Uterus (tissue), 4 donors: Measurements from ENCODE around the gene GPD1L. TPM values are rescaled to one million over a fixed set of nuclear protein-coding genes. Genes with fewer than 3 reads are reported as not detected.

Source experiments
- DNase-seq, 2 donors: peaks; one replicate each; pipeline ENCODE4 v3.0.0-alpha.2; 2019 to 2020
- H3K27ac ChIP-seq, 2 donors: fragments of 200-600 bp; sonication (generic); 1 replicate in 1 of 2; 2 replicates in 1 of 2; pipeline ENCODE4 v1.5.1; 2016 to 2018
- H3K27me3 ChIP-seq, 2 donors: fragments of 200-600 bp; sonication (generic); one replicate each; pipeline ENCODE4 v1.5.1; 2018 to 2019; ENCODE audit warnings: control low read depth in 1 of 2
- H3K36me3 ChIP-seq, 2 donors: fragments of 200-600 bp; sonication (generic); one replicate each; pipeline ENCODE4 v1.5.1; 2019; ENCODE audit warnings: control low read depth in 1 of 2
- H3K4me1 ChIP-seq, 2 donors: fragments of 200-600 bp; sonication (generic); one replicate each; pipeline ENCODE4 v1.5.1; 2018 to 2019; ENCODE audit warnings: control low read depth in 1 of 2
- H3K4me3 ChIP-seq, 2 donors: fragments of 200-600 bp; sonication (generic); 1 replicate in 1 of 2; 2 replicates in 1 of 2; pipeline ENCODE4 v1.5.1; 2018 to 2019; ENCODE audit warnings: mild to moderate bottlenecking in 1 of 2
- H3K9me3 ChIP-seq, 2 donors: fragments of 200-600 bp; sonication (generic); one replicate each; pipeline ENCODE4 v1.5.1; 2019; ENCODE audit warnings: control low read depth in 1 of 2
- POLR2A ChIP-seq, 2 donors: fragments of 450-650 bp; IDR thresholded peaks; one replicate each; pipeline ENCODE4 v1.6.1; 2016; ENCODE audit warnings: antibody characterized with exemption in 2 of 2, mild to moderate bottlenecking in 1 of 2, moderate library complexity in 1 of 2
- intact Hi-C: fragments of 100-400 bp; cut with DNase I; formaldehyde crosslinking; loops from one replicate; pipeline ENCODE4 v1.15.1; 2023; ENCODE audit warnings: low total_unique reads
- total RNA-seq, 4 donors: library from RNA; depleted of rRNA in 3 of 4; stranded (reverse); fragments of >200 nt in 3 of 4; gene quantifications; one replicate each; pipeline versions ENCODE4 v1.1.0 to v1.2.4, GENCODE V29; 2014 to 2023
- TF ChIP-seq, protein P1 (sequence below), 4 experiments: fragments of 200-600 bp in 2 of 4; fragments of 450-650 bp in 2 of 4; sonication (generic) in 2 of 4; IDR thresholded peaks; one replicate each; pipeline ENCODE4 v1.5.1; 2016 to 2019; ENCODE audit warnings: antibody characterized with exemption in 4 of 4, mild to moderate bottlenecking in 2 of 4, moderate library complexity in 1 of 4
- donor health status: DM: yes; HTN: yes; CAD: no.

GPD1L gene
- total RNA-seq, 4 donors from 2014 or later = 32.5 to 46.2 (median 41.1) TPM

GRCh38 chr3:32165442-32165841 lies 59.0 kb downstream of the GPD1L start:
- no peak for TF ChIP-seq POLR2A (IDR thresholded peaks at IDR 0.05)
- TF ChIP-seq, protein P1, sequence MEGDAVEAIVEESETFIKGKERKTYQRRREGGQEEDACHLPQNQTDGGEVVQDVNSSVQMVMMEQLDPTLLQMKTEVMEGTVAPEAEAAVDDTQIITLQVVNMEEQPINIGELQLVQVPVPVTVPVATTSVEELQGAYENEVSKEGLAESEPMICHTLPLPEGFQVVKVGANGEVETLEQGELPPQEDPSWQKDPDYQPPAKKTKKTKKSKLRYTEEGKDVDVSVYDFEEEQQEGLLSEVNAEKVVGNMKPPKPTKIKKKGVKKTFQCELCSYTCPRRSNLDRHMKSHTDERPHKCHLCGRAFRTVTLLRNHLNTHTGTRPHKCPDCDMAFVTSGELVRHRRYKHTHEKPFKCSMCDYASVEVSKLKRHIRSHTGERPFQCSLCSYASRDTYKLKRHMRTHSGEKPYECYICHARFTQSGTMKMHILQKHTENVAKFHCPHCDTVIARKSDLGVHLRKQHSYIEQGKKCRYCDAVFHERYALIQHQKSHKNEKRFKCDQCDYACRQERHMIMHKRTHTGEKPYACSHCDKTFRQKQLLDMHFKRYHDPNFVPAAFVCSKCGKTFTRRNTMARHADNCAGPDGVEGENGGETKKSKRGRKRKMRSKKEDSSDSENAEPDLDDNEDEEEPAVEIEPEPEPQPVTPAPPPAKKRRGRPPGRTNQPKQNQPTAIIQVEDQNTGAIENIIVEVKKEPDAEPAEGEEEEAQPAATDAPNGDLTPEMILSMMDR (IDR thresholded peaks at IDR 0.05) = no peak
- H3K27ac ChIP-seq = no peak overlapping the region
- H3K27me3 ChIP-seq = no peaks in the 10 kb centered on the region
- H3K4me3 ChIP-seq = no peak overlapping the region
- no peak for DNase-seq
- no peaks in the 10 kb centered on the region for H3K9me3 ChIP-seq
- no peaks in the 10 kb centered on the region for H3K4me1 ChIP-seq
- intact Hi-C loops = no loop called here
- H3K36me3 ChIP-seq = no peaks in the 10 kb centered on the region

DNA sequence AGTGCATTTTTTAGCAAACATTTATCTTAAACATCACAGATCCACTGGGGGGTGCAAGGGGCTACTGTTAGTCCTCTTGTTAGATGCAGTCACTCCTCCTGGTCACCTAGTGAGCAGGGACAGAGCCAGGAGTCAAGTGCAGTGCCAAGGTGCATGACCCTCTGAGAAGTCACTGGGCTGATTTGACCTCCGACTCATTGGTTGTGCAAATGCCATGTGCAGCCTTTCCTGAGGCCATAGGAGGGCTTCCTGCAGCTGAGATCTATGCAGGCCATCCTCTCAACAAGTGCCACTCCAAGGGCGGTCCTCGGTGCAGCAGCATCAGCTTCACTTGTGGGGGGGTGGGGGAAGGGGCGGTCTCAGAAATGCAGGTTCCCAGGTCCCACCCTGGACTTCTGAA lies 60.2 kb downstream of the GPD1L start:
- H3K27ac ChIP-seq = no peak overlapping the region
- no peaks in the 10 kb centered on the region for H3K4me1 ChIP-seq
- TF ChIP-seq, protein P1 (IDR thresholded peaks at IDR 0.05) = no peak
- TF ChIP-seq POLR2A (IDR thresholded peaks at IDR 0.05) = no peak
- H3K9me3 ChIP-seq = no peaks in the 10 kb centered on the region
- DNase-seq = no peak
- no peaks in the 10 kb centered on the region for H3K36me3 ChIP-seq
- H3K27me3 ChIP-seq = no peaks in the 10 kb centered on the region
- intact Hi-C loops = no loop called here
- no peak overlapping the region for H3K4me3 ChIP-seq

DNA sequence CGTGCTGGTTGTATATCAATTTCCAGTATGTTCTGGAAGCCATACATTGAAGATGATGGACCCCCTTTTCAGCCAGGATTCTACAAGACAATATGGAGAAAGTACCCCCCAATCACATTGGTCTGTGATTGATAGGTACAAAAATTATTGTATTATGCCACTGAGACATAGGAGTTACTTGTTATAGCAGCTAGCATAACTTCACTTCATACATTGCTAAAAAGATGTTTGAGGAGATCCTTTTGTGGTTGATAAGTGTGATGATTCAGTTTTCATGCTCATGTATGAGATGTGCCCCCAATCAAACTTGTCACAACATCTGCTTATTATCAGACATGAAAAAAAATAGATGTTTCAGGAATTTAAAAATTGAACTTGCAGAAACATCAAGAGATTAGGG lies 66.0 kb downstream of the GPD1L start:
- Histone ChIP-seq H3K4me1 (no peaks in the 10 kb centered on the region), H3K27me3 (no peaks in the 10 kb centered on the region), H3K9me3 (no peaks in the 10 kb centered on the region), H3K27ac (no peak overlapping the region), H3K36me3 (no peaks in the 10 kb centered on the region), H3K4me3 (no peak overlapping the region)
- DNase-seq = no peak
- intact Hi-C loops = no loop called here
- TF ChIP-seq POLR2A (IDR thresholded peaks at IDR 0.05) = no peak
- TF ChIP-seq, protein P1 (IDR thresholded peaks at IDR 0.05) = no peak

DNA sequence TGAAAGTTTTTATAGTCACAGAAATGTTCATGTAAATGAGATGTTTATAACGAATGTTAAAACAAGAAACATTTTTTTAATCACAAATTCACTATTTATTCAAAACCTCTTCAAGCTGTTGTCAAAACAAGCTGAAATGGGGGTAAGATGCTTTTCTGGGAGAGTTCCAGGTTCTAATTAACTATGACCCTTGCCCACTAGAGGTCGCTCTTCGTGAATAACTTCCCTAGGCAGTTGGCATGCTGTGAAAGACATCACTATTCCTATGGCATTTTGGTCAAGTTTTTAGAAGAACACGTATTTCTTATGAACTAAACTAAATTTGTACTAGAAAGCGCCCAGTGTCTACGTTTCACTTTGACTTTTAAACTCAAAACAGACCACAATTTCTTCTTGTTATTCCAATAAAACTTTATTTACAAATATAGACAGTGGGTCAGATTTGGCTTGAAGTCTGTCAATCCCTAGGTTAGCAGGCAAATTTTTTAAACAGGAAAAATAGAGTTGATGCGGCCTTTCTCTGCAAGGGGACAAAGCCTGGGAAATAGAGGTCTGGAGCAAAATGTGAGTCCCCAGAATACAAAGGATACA lies 69.3 kb downstream of the GPD1L start:
- DNase-seq = no peak
- H3K36me3 ChIP-seq = no peaks in the 10 kb centered on the region
- H3K9me3 ChIP-seq = no peaks in the 10 kb centered on the region
- no peak overlapping the region for H3K4me3 ChIP-seq
- H3K27me3 ChIP-seq = no peaks in the 10 kb centered on the region
- TF ChIP-seq, protein P1 (IDR thresholded peaks at IDR 0.05) = peak in 3 of 4 experiments; percentile 10 to 11 (median 11)
- TF ChIP-seq POLR2A (IDR thresholded peaks at IDR 0.05) = no peak
- no peaks in the 10 kb centered on the region for H3K4me1 ChIP-seq
- intact Hi-C loops = no loop called here
- no peak overlapping the region for H3K27ac ChIP-seq

DNA sequence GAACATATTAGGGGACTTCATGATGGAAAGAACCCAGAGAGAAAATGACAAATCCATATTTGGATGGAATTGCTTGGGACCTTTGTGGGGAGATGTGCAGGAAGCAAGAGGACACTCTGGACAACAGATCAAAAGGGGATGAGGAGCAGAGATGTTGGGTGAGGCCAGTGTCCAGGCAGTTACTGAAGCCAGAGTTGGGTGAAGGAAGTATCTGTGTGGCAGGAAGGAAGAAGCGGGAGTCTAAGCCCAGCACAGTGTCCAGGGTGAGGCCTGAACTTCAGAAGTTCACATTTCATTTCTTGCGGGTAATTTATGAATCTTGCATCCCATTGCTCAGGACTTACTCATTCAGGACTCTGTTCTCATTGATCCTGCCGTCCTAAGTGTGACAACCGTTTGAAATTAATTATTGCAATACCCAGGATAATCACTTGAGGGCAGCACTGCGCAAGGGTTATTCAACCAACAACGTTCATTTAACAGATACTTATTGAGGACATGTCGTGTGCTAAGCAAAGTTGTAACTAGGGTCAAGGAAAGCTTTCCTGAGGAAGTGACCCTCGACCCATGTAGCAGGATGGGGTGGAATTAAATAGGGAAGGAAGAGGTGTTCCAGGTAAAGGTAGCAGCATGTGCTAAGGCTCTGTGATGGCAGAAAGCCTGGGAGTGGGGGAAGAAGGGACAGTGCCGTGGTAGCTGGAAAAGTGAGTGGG lies 70.7 kb downstream of the GPD1L start:
- Histone ChIP-seq H3K36me3 (no peaks in the 10 kb centered on the region), H3K27ac (no peak overlapping the region), H3K4me1 (no peaks in the 10 kb centered on the region), H3K4me3 (no peak overlapping the region), H3K27me3 (no peaks in the 10 kb centered on the region), H3K9me3 (no peaks in the 10 kb centered on the region)
- intact Hi-C loops = no loop called here
- DNase-seq = no peak
- TF ChIP-seq POLR2A (IDR thresholded peaks at IDR 0.05) = no peak
- TF ChIP-seq, protein P1 (IDR thresholded peaks at IDR 0.05) = peak; percentile 18 to 43 (median 33)
